ENCODE data around the gene ENTPD2. TPM values are rescaled to one million over a fixed set of nuclear protein-coding genes. Genes with fewer than 3 reads are reported as not detected.
A peak's percentile ranks its signal among the peaks of the same experiment; 100 is the strongest.

ENTPD2 gene
- total and polyA plus RNA-seq, 2 experiments from 2014 or later: 1.8 to 1.9 TPM

- Mint-ChIP-seq H3K4me3 (no peak overlapping the region), H3K4me1 (no peaks in the 10 kb centered on the region; the same call in 2 of the 3 replicates), H3K27me3 (ENCODE audit: insufficient read depth, low read depth, poor library complexity) (peaks cover 26% of the 10 kb centered on the region), H3K9me3 (no peaks in the 10 kb centered on the region), H3K36me3 (ENCODE audit: low read depth) (no peaks in the 10 kb centered on the region), H3K27ac (no peak overlapping the region)
- Histone ChIP-seq H4K20me1 (replicated peaks; ENCODE audit: insufficient read depth) (no peaks in the 10 kb centered on the region), H3K4me2 (no peak overlapping the region), H3K4me1 (ENCODE audit: insufficient read depth) (0 out of 2 replicates have a peak, but pooled peaks cover 3% of the 10 kb centered on the region), H3K4me3 (no peak overlapping the region), H3K9me2 (ENCODE audit: insufficient read depth) (no peaks in the 10 kb centered on the region), H2AFZ (no peak overlapping the region), H3F3A (replicated peaks; ENCODE audit: low read depth) (0 out of 2 replicates have a peak, but pooled peaks cover 3% of the 10 kb centered on the region), H3K79me2 (replicated peaks; ENCODE audit: insufficient read depth) (no peaks in the 10 kb centered on the region), H3K27me3 (ENCODE audit: insufficient read depth) (peaks cover 21% of the 10 kb centered on the region), H3K36me3 (ENCODE audit: insufficient read depth) (no peaks in the 10 kb centered on the region), H3K27ac (ENCODE audit: low read depth) (no peak overlapping the region)
- DNase-seq (ENCODE audit: low spot score) (no peak), ATAC-seq (no peak)
- no peak for TF ChIP-seq NANOG (IDR thresholded peaks at IDR 0.05; ENCODE audit: borderline replicate concordance)
- no peak for TF ChIP-seq CREB1 (CRISPR knock-in tag; IDR thresholded peaks at IDR 0.05; ENCODE audit: low read depth)
Observed at GRCh38 chr9:137030006-137030405, 23.9 kb downstream of the ENTPD2 start.

GRCh38 chr9:137029058-137029936, 24.6 kb downstream of the ENTPD2 start:
- H3K4me2 ChIP-seq: peak overlapping the region; percentile 84
- no peak overlapping the region for H3K27ac ChIP-seq (ENCODE audit: low read depth)
- peak overlapping the region; percentile 61 for H3K4me3 Mint-ChIP-seq
- no peaks in the 10 kb centered on the region for H4K20me1 ChIP-seq (replicated peaks; ENCODE audit: insufficient read depth)
- H3K36me3 Mint-ChIP-seq (ENCODE audit: low read depth): no peaks in the 10 kb centered on the region
- H3K4me1 ChIP-seq (ENCODE audit: insufficient read depth): 0 out of 2 replicates have a peak, but pooled peaks cover 3% of the 10 kb centered on the region
- no peaks in the 10 kb centered on the region for H3K79me2 ChIP-seq (replicated peaks; ENCODE audit: insufficient read depth)
- 0 out of 2 replicates have a peak, but pooled peaks cover 3% of the 10 kb centered on the region for H3F3A ChIP-seq (replicated peaks; ENCODE audit: low read depth)
- peaks cover 28% of the 10 kb centered on the region for H3K27me3 Mint-ChIP-seq (ENCODE audit: insufficient read depth, low read depth, poor library complexity)
- H3K36me3 ChIP-seq (ENCODE audit: insufficient read depth): no peaks in the 10 kb centered on the region
- no peak overlapping the region for H3K27ac Mint-ChIP-seq
- TF ChIP-seq CTCF (conservative IDR thresholded peaks at IDR 0.05; ENCODE audit: low read depth in 2 of 2) (peak; percentile 83 to 95), JUNB (IDR thresholded peaks at IDR 0.05; ENCODE audit: unreplicated experiment) (no peak), EZH2 (IDR thresholded peaks at IDR 0.05; ENCODE audit: low read depth, unreplicated experiment) (peak; percentile 20), REST (IDR thresholded peaks at IDR 0.05; ENCODE audit: unreplicated experiment) (peak; percentile 7)
- H3K9me3 Mint-ChIP-seq: no peaks in the 10 kb centered on the region
- ATAC-seq (peak; percentile 85), DNase-seq (ENCODE audit: low spot score) (peak; percentile 82)
- H3K9me2 ChIP-seq (ENCODE audit: insufficient read depth): no peaks in the 10 kb centered on the region
- H3K4me3 ChIP-seq: peak overlapping the region; percentile 75
- H3K4me1 Mint-ChIP-seq: no peaks in the 10 kb centered on the region; the same call in 2 of the 3 replicates
- peak overlapping the region; percentile 90; the same call in 1 of the 2 replicates for H2AFZ ChIP-seq
- H3K27me3 ChIP-seq (ENCODE audit: insufficient read depth): peaks cover 21% of the 10 kb centered on the region
